Panc1 (cell line): ENCODE measurements around the gene PSMF1. TPM values are rescaled to one million over a fixed set of nuclear protein-coding genes. Genes with fewer than 3 reads are reported as not detected.

Experiments used
- ATAC-seq: fragments of 200-7000 bp; cut with Tn5 transposase; 2 replicates; pipeline ENCODE4 v1.9.1; 2020; ENCODE audit warnings: mild to moderate bottlenecking, moderate library complexity
- BruUV-seq: library from RNA; stranded (reverse); fragments of 400-500 nt; replicated peaks from 2 replicates; lab custom pipeline; 2021; lab: Mats Ljungman, UMichigan
- CTCF ChIA-PET: fragments of 300-600 bp; sonication (Branson Sonifier 250); formaldehyde crosslinking; loops from one replicate; lab custom pipeline; 2022; ENCODE audit warnings: antibody characterized with exemption; lab: Charles Lee
- POLR2A ChIA-PET: fragments of 300-600 bp; sonication (Branson Sonifier 250); formaldehyde crosslinking; loops from one replicate; lab custom pipeline; 2022; ENCODE audit warnings: antibody characterized with exemption; lab: Charles Lee
- DNase-seq: peaks from one replicate; pipeline ENCODE4 v3.0.0-alpha.2; 2010; ENCODE audit warnings: low read depth, low spot score
- H3K27ac ChIP-seq: 2 replicates; pipeline ENCODE4 v1.5.1; 2011; ENCODE audit warnings: mild to moderate bottlenecking, low read length, inconsistent platforms
- H3K27me3 ChIP-seq: fragments of 200-500 bp; sonication (Bioruptor generic); 2 replicates; pipeline ENCODE4 v1.6.0; 2014; ENCODE audit warnings: low read length, inconsistent platforms; ENCODE audit not compliant: control insufficient read depth, insufficient read depth
- H3K36me3 ChIP-seq: fragments of 200-500 bp; sonication (Bioruptor generic); 2 replicates; pipeline ENCODE4 v1.5.1; 2014; ENCODE audit warnings: inconsistent platforms, mild to moderate bottlenecking, low read length, moderate library complexity; ENCODE audit not compliant: control insufficient read depth, insufficient read depth
- H3K4me1 ChIP-seq: 2 replicates; pipeline ENCODE4 v1.5.1; 2011; ENCODE audit warnings: inconsistent platforms, mild to moderate bottlenecking, low read length, moderate library complexity; ENCODE audit not compliant: control insufficient read depth, insufficient read depth
- H3K4me3 ChIP-seq, 2 experiments: 2 replicates each; pipeline ENCODE4 v1.5.1; 2011 to 2012; ENCODE audit warnings: low read depth in 2 of 2, low read length in 2 of 2, mild to moderate bottlenecking in 2 of 2, inconsistent platforms in 1 of 2, moderate library complexity in 1 of 2
- H3K9me3 ChIP-seq: fragments of 200-500 bp; sonication (Bioruptor generic); 2 replicates; pipeline ENCODE4 v1.5.1; 2014; ENCODE audit warnings: low read depth, mild to moderate bottlenecking, inconsistent platforms, low read length, moderate library complexity; ENCODE audit not compliant: control insufficient read depth, insufficient read depth
- CTCF ChIP-seq: fragments of 450-650 bp; IDR thresholded peaks from 2 replicates; pipeline ENCODE4 v1.5.1; 2017; ENCODE audit warnings: mild to moderate bottlenecking
- POLR2AphosphoS5 ChIP-seq: IDR thresholded peaks from 2 replicates; pipeline ENCODE4 v1.6.1; 2012; ENCODE audit warnings: mild to moderate bottlenecking, low read depth, low read length, moderate library complexity
- REST ChIP-seq, 2 experiments: IDR thresholded peaks; 2 replicates each; pipeline ENCODE4 v1.6.1; 2011 to 2012; ENCODE audit warnings: low read depth in 2 of 2, control low read depth in 1 of 2, low read length in 1 of 2, mild to moderate bottlenecking in 1 of 2, moderate library complexity in 1 of 2; ENCODE audit not compliant: insufficient read depth in 1 of 2
- SIN3A ChIP-seq: IDR thresholded peaks from 2 replicates; pipeline ENCODE4 v1.6.1; 2012; ENCODE audit warnings: low read depth, mild to moderate bottlenecking, low read length, moderate library complexity, borderline replicate concordance; ENCODE audit not compliant: insufficient read depth
- TCF7L2 ChIP-seq: IDR thresholded peaks from 2 replicates; pipeline ENCODE4 v1.6.1; 2011; ENCODE audit warnings: mild to moderate bottlenecking, low read depth, low read length, inconsistent platforms
- in situ Hi-C: cut with HindIII; loops from 2 replicates; pipeline ENCODE4 v1.10.0; 2016; ENCODE audit warnings: low sequenced_read_pairs, low pct_unique_long_range_greater_than_20kb
- intact Hi-C: fragments of 100-400 bp; cut with micrococcal nuclease; formaldehyde crosslinking; loops from one replicate; pipeline ENCODE4 v1.10.0; 2022; ENCODE audit not compliant: unreplicated experiment
- total RNA-seq: library from RNA; stranded (reverse); gene quantifications from one replicate; pipeline ENCODE4 v1.2.1, GENCODE V29; 2021; ENCODE audit not compliant: unreplicated experiment

Gene PSMF1
- total RNA-seq, 1 experiment from 2014 or later: 161 TPM

- in situ Hi-C loops (no loop called here), intact Hi-C loops (no loop called here)
- POLR2A ChIA-PET: no interaction called here
- no peak overlapping the region for H3K4me3 ChIP-seq
- H3K27ac ChIP-seq: no peak overlapping the region
- H3K36me3 ChIP-seq: no peaks in the 10 kb centered on the region
- no TSS peak for BruUV-seq
- CTCF ChIA-PET: no interaction called here
- no peaks in the 10 kb centered on the region; the same call in 1 of the 2 replicates for H3K9me3 ChIP-seq
- DNase-seq (no peak), ATAC-seq (no peak)
- no peaks in the 10 kb centered on the region for H3K27me3 ChIP-seq
- TF ChIP-seq POLR2AphosphoS5: no peak
- TF ChIP-seq SIN3A: no peak
- no peak for TF ChIP-seq CTCF
- TF ChIP-seq REST (IDR thresholded peaks at IDR 0.05; ENCODE audit: insufficient read depth in 1 of 2, low read depth in 2 of 2, low read length in 1 of 2): no peak
- no peak for TF ChIP-seq TCF7L2
- H3K4me1 ChIP-seq: no peaks in the 10 kb centered on the region; the same call in 1 of the 2 replicates
Observed at GRCh38 chr20:1086277-1087213, 31.9 kb upstream of the PSMF1 start.

GRCh38 chr20:1087311-1087905 lies 31.0 kb upstream of the PSMF1 start:
- TF ChIP-seq POLR2AphosphoS5: no peak
- no peak for TF ChIP-seq CTCF
- TF ChIP-seq SIN3A: no peak
- no peak for TF ChIP-seq TCF7L2
- TF ChIP-seq REST (IDR thresholded peaks at IDR 0.05; ENCODE audit: insufficient read depth in 1 of 2, low read depth in 2 of 2, low read length in 1 of 2): no peak
- in situ Hi-C loops: no loop called here
- no peak for DNase-seq
- H3K27ac ChIP-seq: no peak overlapping the region
- H3K4me1 ChIP-seq: no peaks in the 10 kb centered on the region; the same call in 1 of the 2 replicates
- no peaks in the 10 kb centered on the region for H3K36me3 ChIP-seq
- no TSS peak for BruUV-seq
- ATAC-seq: no peak
- intact Hi-C loops: no loop called here
- ChIA-PET CTCF (interaction anchor here (0.6 kb wide), 1 partner anchor 44 kb away, joined by 3 read pairs; no protein-coding TSS in a partner anchor), POLR2A (no interaction called here)
- H3K4me3 ChIP-seq: no peak overlapping the region
- no peaks in the 10 kb centered on the region; the same call in 1 of the 2 replicates for H3K9me3 ChIP-seq
- no peaks in the 10 kb centered on the region for H3K27me3 ChIP-seq
